Measurements from ENCODE around the gene FBRS.

DNA sequence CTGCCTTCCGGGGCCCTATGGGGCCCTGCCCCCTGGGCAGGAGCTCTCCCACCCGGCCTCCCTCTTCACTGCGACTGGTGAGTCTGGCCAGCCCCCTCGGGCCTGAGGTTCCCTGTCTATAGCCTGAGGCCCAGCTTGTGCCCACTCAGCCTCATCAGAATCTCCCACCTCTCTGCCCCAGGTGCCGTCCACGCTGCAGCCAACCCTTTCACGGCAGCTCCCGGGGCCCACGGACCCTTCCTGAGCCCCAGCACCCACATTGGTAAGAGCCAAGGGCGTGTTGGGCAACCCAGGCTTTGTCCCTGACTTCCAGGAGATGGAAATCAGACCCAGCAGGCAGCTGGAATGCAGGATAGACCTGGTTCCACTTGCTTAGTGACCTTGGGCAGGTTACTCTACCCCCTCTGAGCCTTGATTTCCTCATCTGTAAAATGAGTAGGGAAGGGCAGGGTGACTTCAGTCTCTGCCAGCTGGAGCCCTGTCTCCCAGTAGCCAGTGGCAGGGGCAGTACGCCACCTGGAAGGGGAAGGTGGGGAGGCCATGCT, 9.2 kb downstream of the FBRS start:
- no peak for TF ChIP-seq CTCF (conservative IDR thresholded peaks at IDR 0.05)
- TF ChIP-seq EZH2 (IDR thresholded peaks at IDR 0.05; ENCODE audit: low read depth) = no peak

All from PC-9 (cell line).